ENCODE data around the gene TWNK. TPM values are rescaled to one million over a fixed set of nuclear protein-coding genes. Genes with fewer than 3 reads are reported as not detected.
"Not testable (repeated sequence)": the region's sequence is repeated elsewhere in the genome, so short reads cannot be mapped to it uniquely, and the experiment has no call there.

The TWNK gene
- total RNA-seq, 2 donors from 2014 or later: 11.2 to 15.1 TPM

- DNase-seq: no peak
- Mint-ChIP-seq H3K4me3 (peak overlapping the region; percentile 74), H3K36me3 (ENCODE audit: low read depth) (peaks cover 25% of the 10 kb centered on the region), H3K27me3 (ENCODE audit: insufficient read depth) (no peaks in the 10 kb centered on the region), H3K4me1 (peaks cover 32% of the 10 kb centered on the region), H3K9me3 (no peaks in the 10 kb centered on the region), H3K27ac (no peak overlapping the region)
- peaks cover 16% of the 10 kb centered on the region for H3K4me1 ChIP-seq (ENCODE audit: control insufficient read depth, insufficient read depth, low read length)
- H3K27me3 ChIP-seq (ENCODE audit: control insufficient read depth, insufficient read depth, low read length, poor library complexity, severe bottlenecking): no peaks in the 10 kb centered on the region
- no peaks in the 10 kb centered on the region for H3K9me3 ChIP-seq (ENCODE audit: control insufficient read depth, low read length)
- TF ChIP-seq CTCF (conservative IDR thresholded peaks at IDR 0.05): no peak
- H3K36me3 ChIP-seq (ENCODE audit: control insufficient read depth, insufficient read depth, low read length): peaks cover 1% of the 10 kb centered on the region
- no peak overlapping the region for H3K4me3 ChIP-seq (ENCODE audit: low read length)
- H3K27ac ChIP-seq (ENCODE audit: low read depth, low read length): no peak overlapping the region
- no peak overlapping the region for H3K9ac ChIP-seq (ENCODE audit: extremely low read depth, low read length, poor library complexity, severe bottlenecking)
- WGBS, 2 experiments (ENCODE audit: insufficient coverage in 1 of 2, insufficient read length in 1 of 2): 87 to 94% methylated on average over 3 to 6 of the region's 6 CpGs
Measured at GRCh38 chr10:100972904-100973535, 14.3 kb upstream of the TWNK start.

GRCh38 chr10:100975397-100975796, 11.9 kb upstream of the TWNK start:
- H3K9ac ChIP-seq (ENCODE audit: extremely low read depth, low read length, poor library complexity, severe bottlenecking); H3K9me3 Mint-ChIP-seq; H3K27ac Mint-ChIP-seq; H3K27ac ChIP-seq (ENCODE audit: low read depth, low read length); DNase-seq; H3K4me3 Mint-ChIP-seq; H3K9me3 ChIP-seq (ENCODE audit: control insufficient read depth, low read length); H3K27me3 Mint-ChIP-seq (ENCODE audit: insufficient read depth); H3K4me3 ChIP-seq (ENCODE audit: low read length); H3K27me3 ChIP-seq (ENCODE audit: control insufficient read depth, insufficient read depth, low read length, poor library complexity, severe bottlenecking): not testable (repeated sequence)
- peaks cover 16% of the 10 kb centered on the region for H3K4me1 ChIP-seq (ENCODE audit: control insufficient read depth, insufficient read depth, low read length)
- Mint-ChIP-seq H3K4me1 (peaks cover 25% of the 10 kb centered on the region), H3K36me3 (ENCODE audit: low read depth) (peaks cover 39% of the 10 kb centered on the region)
- WGBS, 2 experiments (ENCODE audit: insufficient coverage in 1 of 2, insufficient read length in 1 of 2): 79 to 94% methylated on average over 8 of the region's 8 CpGs
- H3K36me3 ChIP-seq (ENCODE audit: control insufficient read depth, insufficient read depth, low read length): peaks cover 14% of the 10 kb centered on the region

GRCh38 chr10:100976906-100977305, 10.4 kb upstream of the TWNK start:
- no peak for TF ChIP-seq CTCF (conservative IDR thresholded peaks at IDR 0.05)
- no peak overlapping the region for H3K27ac ChIP-seq (ENCODE audit: low read depth, low read length)
- DNase-seq: no peak

GRCh38 chr10:100977436-100977835, 9.9 kb upstream of the TWNK start:
- Histone ChIP-seq H3K36me3 (ENCODE audit: control insufficient read depth, insufficient read depth, low read length) (peaks cover 25% of the 10 kb centered on the region), H3K27me3 (ENCODE audit: control insufficient read depth, insufficient read depth, low read length, poor library complexity, severe bottlenecking) (no peaks in the 10 kb centered on the region), H3K4me1 (ENCODE audit: control insufficient read depth, insufficient read depth, low read length) (no peaks in the 10 kb centered on the region), H3K9ac (ENCODE audit: extremely low read depth, low read length, poor library complexity, severe bottlenecking) (no peak overlapping the region), H3K9me3 (ENCODE audit: control insufficient read depth, low read length) (no peaks in the 10 kb centered on the region), H3K27ac (ENCODE audit: low read depth, low read length) (no peak overlapping the region), H3K4me3 (ENCODE audit: low read length) (no peak overlapping the region)
- no peak for DNase-seq
- H3K36me3 Mint-ChIP-seq (ENCODE audit: low read depth): peaks cover 48% of the 10 kb centered on the region
- H3K4me3 Mint-ChIP-seq: no peak overlapping the region
- H3K9me3 Mint-ChIP-seq: no peaks in the 10 kb centered on the region
- WGBS, 2 experiments (ENCODE audit: insufficient coverage in 1 of 2, insufficient read length in 1 of 2): 91 to 95% methylated on average over 5 to 6 of the region's 6 CpGs
- H3K27me3 Mint-ChIP-seq (ENCODE audit: insufficient read depth): no peaks in the 10 kb centered on the region
- no peak overlapping the region for H3K27ac Mint-ChIP-seq
- peaks cover 4% of the 10 kb centered on the region for H3K4me1 Mint-ChIP-seq
- TF ChIP-seq CTCF (conservative IDR thresholded peaks at IDR 0.05): no peak

More at GRCh38 chr10:100976906-100977305, 10.4 kb upstream of the TWNK start:
- WGBS, 2 experiments (ENCODE audit: insufficient coverage in 1 of 2, insufficient read length in 1 of 2): 82 to 86% methylated on average over 3 of the region's 3 CpGs
- Histone ChIP-seq H3K9me3 (ENCODE audit: control insufficient read depth, low read length) (no peaks in the 10 kb centered on the region), H3K4me1 (ENCODE audit: control insufficient read depth, insufficient read depth, low read length) (peaks cover 1% of the 10 kb centered on the region), H3K27me3 (ENCODE audit: control insufficient read depth, insufficient read depth, low read length, poor library complexity, severe bottlenecking) (no peaks in the 10 kb centered on the region), H3K4me3 (ENCODE audit: low read length) (no peak overlapping the region), H3K36me3 (ENCODE audit: control insufficient read depth, insufficient read depth, low read length) (peaks cover 25% of the 10 kb centered on the region), H3K9ac (ENCODE audit: extremely low read depth, low read length, poor library complexity, severe bottlenecking) (no peak overlapping the region)
- no peak overlapping the region for H3K27ac Mint-ChIP-seq
- H3K9me3 Mint-ChIP-seq: no peaks in the 10 kb centered on the region
- H3K4me3 Mint-ChIP-seq: no peak overlapping the region
- no peaks in the 10 kb centered on the region for H3K27me3 Mint-ChIP-seq (ENCODE audit: insufficient read depth)
- H3K4me1 Mint-ChIP-seq: peaks cover 9% of the 10 kb centered on the region
- H3K36me3 Mint-ChIP-seq (ENCODE audit: low read depth): peaks cover 43% of the 10 kb centered on the region

Measured in endodermal cell (in vitro differentiated cells).